GM06990 (cell line): ENCODE measurements around the gene TTI1.

Source experiments
- DNase-seq: peaks from one replicate; pipeline ENCODE4 v3.0.0-alpha.2; 2011; ENCODE audit not compliant: insufficient read length; ENCODE audit errors: extremely low read depth
- H3K27me3 ChIP-seq: replicated peaks from 2 replicates; pipeline ENCODE4 v1.6.0; 2011; ENCODE audit warnings: low read length; ENCODE audit not compliant: control insufficient read depth, insufficient read depth
- H3K36me3 ChIP-seq: 2 replicates; pipeline ENCODE4 v1.5.1; 2011; ENCODE audit warnings: low read length; ENCODE audit not compliant: control insufficient read depth, insufficient read depth
- H3K4me3 ChIP-seq: replicated peaks from 2 replicates; pipeline ENCODE4 v1.5.1; 2011; ENCODE audit warnings: low read depth, mild to moderate bottlenecking, control low read depth, low read length
- CTCF ChIP-seq: IDR thresholded peaks from 2 replicates; pipeline ENCODE4 v1.5.1; 2011; ENCODE audit warnings: low read length, control low read depth, mild to moderate bottlenecking, inconsistent platforms; ENCODE audit not compliant: insufficient read depth, poor library complexity, severe bottlenecking

TTI1 gene

GRCh38 chr20:38001173-38001875, 31.9 kb downstream of the TTI1 start:
- Histone ChIP-seq H3K27me3 (no peaks in the 10 kb centered on the region), H3K4me3 (no peak overlapping the region), H3K36me3 (peaks cover 17% of the 10 kb centered on the region)
- DNase-seq: no peak
- TF ChIP-seq CTCF: no peak

- Histone ChIP-seq H3K27me3 (no peaks in the 10 kb centered on the region), H3K4me3 (no peak overlapping the region), H3K36me3 (peaks cover 21% of the 10 kb centered on the region)
- TF ChIP-seq CTCF: no peak
- DNase-seq: no peak
Observed at GRCh38 chr20:38000293-38000692, 33.0 kb downstream of the TTI1 start.

- no peak overlapping the region for H3K4me3 ChIP-seq
- H3K27me3 ChIP-seq: no peaks in the 10 kb centered on the region
- peaks cover 23% of the 10 kb centered on the region for H3K36me3 ChIP-seq
- DNase-seq: no peak
- no peak for TF ChIP-seq CTCF
Observed at GRCh38 chr20:37999526-38000263, 33.6 kb downstream of the TTI1 start.

- no peak for DNase-seq
- peaks cover 26% of the 10 kb centered on the region for H3K36me3 ChIP-seq
- H3K27me3 ChIP-seq: no peaks in the 10 kb centered on the region
- no peak for TF ChIP-seq CTCF
- no peak overlapping the region for H3K4me3 ChIP-seq
Observed at GRCh38 chr20:37997516-37997915, 35.7 kb downstream of the TTI1 start.

- DNase-seq: no peak
- Histone ChIP-seq H3K4me3 (no peak overlapping the region), H3K36me3 (peaks cover 20% of the 10 kb centered on the region)
Observed at GRCh38 chr20:37995856-37996605, 37.2 kb downstream of the TTI1 start.

More at GRCh38 chr20:37995856-37996605, 37.2 kb downstream of the TTI1 start:
- H3K27me3 ChIP-seq: no peaks in the 10 kb centered on the region
- TF ChIP-seq CTCF: no peak
